Stomach (tissue), 9 donors: ENCODE data around the gene DHX32. TPM values are rescaled to one million over a fixed set of nuclear protein-coding genes. Genes with fewer than 3 reads are reported as not detected.
"Not testable (repeated sequence)": the region's sequence is repeated elsewhere in the genome, so short reads cannot be mapped to it uniquely, and the experiment has no call there.

Source experiments
- DNase-seq, 2 donors: peaks; one replicate each; pipeline versions ENCODE4 v3.0.0 to v3.0.0-alpha.2; 2013 to 2019
- H3K27ac ChIP-seq, 5 donors: fragments of 200-600 bp in 4 of 5; sonication (generic) in 4 of 5; one replicate each; pipeline ENCODE4 v1.5.1; 2013 to 2019; ENCODE audit warnings: mild to moderate bottlenecking in 1 of 5, moderate library complexity in 1 of 5
- H3K27me3 ChIP-seq, 3 donors: fragments of 200-600 bp; sonication (generic); one replicate each; pipeline ENCODE4 v1.5.1; 2017 to 2019; ENCODE audit warnings: mixed run types in 1 of 3
- H3K36me3 ChIP-seq, 4 donors: fragments of 200-600 bp; sonication (generic); 1 replicate in 3 of 4; 2 replicates in 1 of 4; pipeline ENCODE4 v1.5.1; 2016 to 2019
- H3K4me1 ChIP-seq, 4 donors: fragments of 200-600 bp; sonication (generic); one replicate each; pipeline ENCODE4 v1.5.1; 2016 to 2019
- H3K4me3 ChIP-seq, 4 donors: fragments of 200-600 bp; sonication (generic) in 3 of 4; one replicate each; pipeline ENCODE4 v1.5.1; 2016 to 2019; ENCODE audit warnings: mild to moderate bottlenecking in 1 of 4
- H3K9me3 ChIP-seq, 4 donors: fragments of 200-600 bp; sonication (generic); one replicate each; pipeline ENCODE4 v1.5.1; 2016 to 2019
- EP300 ChIP-seq: sonication (generic); formaldehyde crosslinking; IDR thresholded peaks from one replicate; pipeline ENCODE4 v1.6.1; 2017; ENCODE audit warnings: antibody characterized with exemption
- POLR2A ChIP-seq, 4 donors: fragments of 450-650 bp; IDR thresholded peaks; one replicate each; pipeline ENCODE4 v1.6.1; 2016; ENCODE audit warnings: antibody characterized with exemption in 4 of 4, control low read depth in 2 of 4, mild to moderate bottlenecking in 1 of 4, moderate library complexity in 1 of 4
- POLR2AphosphoS5 ChIP-seq, 3 donors: sonication (generic); formaldehyde crosslinking; IDR thresholded peaks; one replicate each; pipeline ENCODE4 v1.6.1; 2016; ENCODE audit warnings: antibody characterized with exemption in 3 of 3
- WGBS, 5 donors: extraction: QIAGEN DNeasy Blood & Tissue Kit in 3 of 5; methylation state at CpG; one replicate each; pipeline versions ENCODE4 v1.1.5 to v1.1.7; 2013 to 2018; 5-methylcytosine and 5-hydroxymethylcytosine counted together
- intact Hi-C: fragments of 100-400 bp; cut with DNase I; formaldehyde crosslinking; loops from one replicate; pipeline ENCODE4 v1.15.1; 2023; ENCODE audit warnings: low total_unique reads
- polyA plus RNA-seq, 3 donors: library from polyadenylated mRNA; stranded (reverse); fragments of 200-250 nt; gene quantifications; one replicate each; pipeline ENCODE4 v1.2.3, GENCODE V29; 2013
- total RNA-seq, 5 donors: library from RNA; depleted of rRNA; stranded (reverse); fragments of >200 nt; gene quantifications; one replicate each; pipeline versions ENCODE4 v1.1.0 to v1.2.3, GENCODE V29; 2014 to 2016
- TF ChIP-seq, protein P1 (sequence below), 7 experiments: fragments of 450-650 bp in 4 of 7; fragments of 200-600 bp in 3 of 7; sonication (generic) in 3 of 7; IDR thresholded peaks; one replicate each; pipeline ENCODE4 v1.5.1; 2016 to 2019; ENCODE audit warnings: antibody characterized with exemption in 7 of 7, control low read depth in 2 of 7, mild to moderate bottlenecking in 1 of 7
- donor health status: healthy with polysubstance abuse.
- donor health status: Bipolar disorder and iron deficiency.
- donor health status: healthy.

The DHX32 gene
- total and polyA plus RNA-seq, 8 donors = 23.7 to 70.1 (median 33.6) TPM

DNA sequence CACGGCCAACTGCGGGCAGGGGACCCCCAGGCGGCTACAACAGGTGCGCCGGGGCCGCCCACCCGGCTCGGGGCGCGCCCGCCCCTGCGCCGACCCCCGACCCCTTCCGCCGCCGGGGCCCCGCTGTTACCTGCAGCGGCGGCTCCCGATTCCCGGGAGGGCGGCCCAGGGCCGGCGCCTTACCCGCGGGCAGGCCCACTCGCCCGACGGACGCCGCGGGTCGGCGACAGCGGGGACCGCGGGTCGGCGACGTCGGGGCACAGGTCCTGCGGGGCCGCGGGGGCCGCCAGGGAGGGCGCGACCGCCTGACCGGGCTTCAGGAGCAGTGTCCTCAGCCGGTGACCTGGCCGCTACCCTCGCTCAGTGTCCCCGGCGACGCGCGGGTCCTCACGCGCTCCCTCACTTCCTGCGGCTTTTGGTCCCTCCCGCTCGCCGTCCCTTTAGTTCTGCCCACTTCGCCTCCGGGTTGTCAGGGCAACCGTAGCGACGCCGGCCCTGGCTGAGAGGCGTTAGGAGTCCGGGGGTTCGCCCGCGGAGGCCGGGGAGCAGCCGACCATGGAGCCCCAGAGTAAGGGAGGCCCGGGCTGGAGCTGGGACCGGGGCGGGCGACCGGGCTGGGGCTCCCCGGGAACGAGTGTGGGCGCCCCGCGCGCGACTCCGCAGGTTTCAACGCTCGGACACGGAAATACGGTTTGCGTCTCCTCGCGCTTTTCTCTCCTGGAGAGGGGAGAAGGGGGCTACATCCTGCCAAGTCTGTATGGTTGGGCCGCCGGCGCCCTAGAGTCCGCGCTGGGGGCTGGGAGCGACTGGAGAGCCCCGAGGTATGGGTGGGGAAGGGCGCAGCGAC is 15.2 kb upstream of the DHX32 start, which contains the start of gene FANK1:
FANK1 (plus strand) TSS at position 477 of the 847 bp plus-strand sequence; CDS start at position 556, 79 bp downstream.
- Histone ChIP-seq H3K4me1 (peaks cover 0 to 33% (median 12%) of the 10 kb centered on the region in 4 donors), H3K4me3 (peak within 1 kb of the TSS; percentile 53 to 89 (median 82)), H3K27ac (peak within 1 kb of the TSS; percentile 85 to 96 (median 93))
- peak; percentile 89 to 95 for DNase-seq
- H3K27me3 ChIP-seq, intact Hi-C loops, H3K36me3 ChIP-seq, H3K9me3 ChIP-seq: not testable (repeated sequence)
- TF ChIP-seq POLR2AphosphoS5 (IDR thresholded peaks at IDR 0.05) = peak; percentile 37 to 85 (median 85)
- 27 to 36% (median 34%) methylated on average over 85 to 106 of the region's 106 CpGs for whole genome bisulfite sequencing, 5 donors

DNA sequence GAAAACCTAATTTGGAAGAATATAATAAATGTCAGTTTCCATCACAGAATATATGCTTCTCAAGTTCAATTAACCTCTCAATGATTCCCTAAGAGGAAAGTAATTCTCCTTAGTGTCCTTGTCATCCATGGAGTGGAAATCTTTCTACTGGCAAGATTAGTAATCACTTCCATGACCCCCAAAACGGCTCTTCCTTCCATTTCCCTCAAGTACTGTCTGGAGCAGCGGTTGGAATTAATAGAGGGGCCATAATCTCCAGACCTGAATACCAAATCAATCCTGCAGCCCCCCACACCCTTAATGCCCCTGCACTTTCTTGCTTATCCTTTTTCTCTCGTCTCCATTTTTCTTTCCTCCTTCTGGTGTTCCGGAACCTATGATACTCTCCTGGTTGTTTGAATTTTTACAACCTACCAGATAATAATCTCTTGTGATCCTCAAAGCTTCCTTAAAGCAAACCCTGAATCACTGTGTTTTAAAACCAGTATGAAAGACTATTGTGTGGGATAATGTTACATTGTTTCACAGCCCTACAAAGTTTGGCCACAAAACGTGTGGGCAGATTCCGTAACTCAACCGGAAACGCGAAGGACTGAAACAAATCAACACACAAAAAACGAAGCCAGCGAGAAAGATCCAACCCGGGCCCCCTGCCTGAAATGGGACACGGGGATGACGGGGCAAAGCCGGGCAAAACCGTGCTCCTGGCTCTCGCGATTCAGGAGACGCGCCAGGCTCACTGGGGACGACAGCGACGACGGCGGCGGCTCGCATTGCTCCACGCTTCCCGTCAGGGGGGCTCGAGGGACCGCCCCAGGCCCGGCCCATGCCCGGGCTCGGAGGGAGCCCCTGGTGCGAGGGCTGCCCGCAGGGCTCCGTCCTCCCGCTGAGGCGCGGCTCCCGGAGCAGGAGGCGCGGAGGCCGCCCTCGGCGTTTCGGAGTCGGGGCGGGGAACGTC is 14.3 kb upstream of the DHX32 start:
- H3K9me3 ChIP-seq, H3K27me3 ChIP-seq, H3K36me3 ChIP-seq, intact Hi-C loops: not testable (repeated sequence)
- 29 to 33% (median 30%) methylated on average over 40 to 50 of the region's 50 CpGs for WGBS, 5 donors
- Histone ChIP-seq H3K4me3 (peak overlapping the region; percentile 53 to 89 (median 82)), H3K27ac (peak overlapping the region; percentile 85 to 96 (median 93)), H3K4me1 (peaks cover 0 to 39% (median 12%) of the 10 kb centered on the region in 4 donors)
- peak in 1 of 3 donors; percentile 10 for TF ChIP-seq POLR2AphosphoS5 (IDR thresholded peaks at IDR 0.05)
- DNase-seq = peak; percentile 62 to 85

DNA sequence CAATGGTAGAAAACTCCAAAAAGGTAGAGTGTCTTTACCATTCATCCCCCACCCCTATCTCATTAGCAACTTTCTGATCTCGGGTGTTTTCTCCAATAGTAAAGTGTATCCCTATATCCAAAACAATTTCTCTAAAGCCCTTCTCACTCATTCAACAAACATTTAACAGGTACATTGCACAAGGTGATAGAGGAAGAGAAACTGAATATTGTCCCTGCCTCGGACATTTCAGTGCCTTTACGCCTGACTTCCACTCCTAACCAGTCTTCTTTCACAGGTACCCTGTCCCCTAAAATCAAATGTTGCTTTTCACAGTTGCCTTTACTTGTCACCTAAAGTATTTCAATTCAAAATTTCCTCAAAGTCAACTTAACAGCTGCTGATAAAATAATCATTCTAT is 13.1 kb upstream of the DHX32 start:
- H3K9me3 ChIP-seq, DNase-seq, intact Hi-C loops, H3K27me3 ChIP-seq, H3K36me3 ChIP-seq: not testable (repeated sequence)
- Histone ChIP-seq H3K4me3 (peak overlapping the region in 1 of 4 donors; percentile 89), H3K4me1 (peaks cover 0 to 48% (median 13%) of the 10 kb centered on the region in 4 donors), H3K27ac (peak overlapping the region in 2 of 5 donors; percentile 54 to 92)
- 35 to 58% (median 38%) methylated on average over 3 of the region's 3 CpGs for WGBS, 5 donors

DNA sequence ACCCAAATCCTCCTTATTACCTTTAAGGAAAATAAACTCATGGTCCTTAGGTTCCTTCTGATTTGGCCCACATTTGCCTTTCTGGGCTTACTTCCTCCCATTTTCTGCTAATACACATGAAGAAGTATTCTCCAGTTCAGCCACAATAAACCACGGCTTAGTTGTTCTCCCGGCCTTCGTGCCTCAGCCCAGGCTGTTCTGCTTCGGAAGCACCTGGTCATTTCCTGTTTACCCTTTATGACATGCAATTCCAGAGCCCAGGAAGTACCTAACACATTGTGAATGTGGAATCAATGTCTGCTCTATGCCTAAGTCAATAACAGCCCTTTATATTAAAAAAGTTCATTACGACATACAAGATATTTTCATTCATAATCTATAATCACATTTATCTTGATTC is 11.3 kb upstream of the DHX32 start:
- 46 to 54% (median 50%) methylated on average over 5 of the region's 5 CpGs for WGBS, 5 donors
- H3K9me3 ChIP-seq, H3K4me3 ChIP-seq, intact Hi-C loops, H3K27me3 ChIP-seq, H3K36me3 ChIP-seq, DNase-seq: not testable (repeated sequence)
- Histone ChIP-seq H3K4me1 (peaks cover 0 to 58% (median 19%) of the 10 kb centered on the region in 4 donors), H3K27ac (peak overlapping the region in 1 of 5 donors; percentile 68)

DNA sequence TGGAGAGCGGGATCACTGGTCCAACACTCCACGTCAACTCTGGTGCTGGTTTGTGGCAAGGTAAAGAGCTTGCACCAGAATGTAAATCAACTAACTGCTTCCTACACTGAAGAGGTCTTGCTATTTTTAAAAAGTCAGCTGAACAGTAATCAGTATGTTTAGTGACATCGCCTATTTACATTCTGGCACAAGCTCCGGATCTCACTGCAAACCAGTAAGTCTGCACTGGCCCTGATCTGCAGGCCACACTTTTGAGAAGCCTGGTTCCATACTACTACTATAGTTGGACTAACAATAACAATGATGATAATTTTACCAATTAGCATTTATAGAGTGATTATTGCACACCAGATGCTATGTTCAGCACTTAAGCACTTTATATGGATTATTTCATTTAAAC is 8.3 kb upstream of the DHX32 start:
- intact Hi-C loops, H3K9me3 ChIP-seq, H3K27me3 ChIP-seq, H3K4me3 ChIP-seq, DNase-seq: not testable (repeated sequence)
- peak overlapping the region in 4 of 5 donors; percentile 27 to 62 (median 43) for H3K27ac ChIP-seq
- 28 to 60% (median 45%) methylated on average over 4 of the region's 4 CpGs for WGBS, 5 donors
- peaks cover 0 to 43% (median 17%) of the 10 kb centered on the region in 4 donors for H3K4me1 ChIP-seq
- TF ChIP-seq POLR2AphosphoS5 (IDR thresholded peaks at IDR 0.05) = peak in 1 of 3 donors; percentile 40
- peaks cover 0 to 10% (median 9%) of the 10 kb centered on the region in 4 donors for H3K36me3 ChIP-seq

DNA sequence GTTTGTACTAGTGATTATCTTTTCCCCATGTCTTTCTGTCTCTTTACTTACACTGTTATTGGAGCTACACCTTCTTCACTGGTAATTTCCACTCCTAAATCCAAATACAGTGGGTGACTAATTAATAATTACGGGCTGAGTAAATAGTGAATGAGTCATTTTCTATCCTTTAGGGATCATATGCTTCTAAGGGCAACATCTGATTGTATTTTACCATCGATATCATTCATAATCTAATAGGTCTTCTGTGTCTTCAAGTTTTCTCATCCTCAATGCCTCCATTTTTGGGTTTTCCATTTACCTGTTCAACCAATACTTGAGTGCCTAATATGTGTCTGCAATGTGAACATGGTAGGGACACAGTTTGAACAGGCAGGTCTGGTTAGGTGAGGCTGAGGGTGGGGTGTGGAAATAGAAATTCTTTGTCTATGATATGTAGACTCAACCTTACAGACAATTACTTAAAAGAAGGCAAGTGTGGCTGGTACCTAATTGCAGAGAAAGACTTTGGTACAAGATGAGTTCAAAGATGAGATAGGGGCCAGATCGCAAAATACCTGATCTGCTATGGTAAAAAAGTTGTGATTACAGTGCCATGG is 5.9 kb upstream of the DHX32 start:
- Histone ChIP-seq H3K4me3 (no peak overlapping the region), H3K36me3 (peaks cover 0 to 13% (median 10%) of the 10 kb centered on the region in 4 donors), H3K27ac (peak overlapping the region in 1 of 5 donors; percentile 0), H3K9me3 (no peaks in the 10 kb centered on the region), H3K4me1 (peaks cover 0 to 41% (median 22%) of the 10 kb centered on the region in 4 donors), H3K27me3 (no peaks in the 10 kb centered on the region)
- no peak for TF ChIP-seq POLR2A (IDR thresholded peaks at IDR 0.05)
- TF ChIP-seq EP300 = no peak
- TF ChIP-seq, protein P1, sequence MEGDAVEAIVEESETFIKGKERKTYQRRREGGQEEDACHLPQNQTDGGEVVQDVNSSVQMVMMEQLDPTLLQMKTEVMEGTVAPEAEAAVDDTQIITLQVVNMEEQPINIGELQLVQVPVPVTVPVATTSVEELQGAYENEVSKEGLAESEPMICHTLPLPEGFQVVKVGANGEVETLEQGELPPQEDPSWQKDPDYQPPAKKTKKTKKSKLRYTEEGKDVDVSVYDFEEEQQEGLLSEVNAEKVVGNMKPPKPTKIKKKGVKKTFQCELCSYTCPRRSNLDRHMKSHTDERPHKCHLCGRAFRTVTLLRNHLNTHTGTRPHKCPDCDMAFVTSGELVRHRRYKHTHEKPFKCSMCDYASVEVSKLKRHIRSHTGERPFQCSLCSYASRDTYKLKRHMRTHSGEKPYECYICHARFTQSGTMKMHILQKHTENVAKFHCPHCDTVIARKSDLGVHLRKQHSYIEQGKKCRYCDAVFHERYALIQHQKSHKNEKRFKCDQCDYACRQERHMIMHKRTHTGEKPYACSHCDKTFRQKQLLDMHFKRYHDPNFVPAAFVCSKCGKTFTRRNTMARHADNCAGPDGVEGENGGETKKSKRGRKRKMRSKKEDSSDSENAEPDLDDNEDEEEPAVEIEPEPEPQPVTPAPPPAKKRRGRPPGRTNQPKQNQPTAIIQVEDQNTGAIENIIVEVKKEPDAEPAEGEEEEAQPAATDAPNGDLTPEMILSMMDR (IDR thresholded peaks at IDR 0.05) = no peak
- no peak for TF ChIP-seq POLR2AphosphoS5 (IDR thresholded peaks at IDR 0.05)
- no peak for DNase-seq
- WGBS, 5 donors = 71 to 86% (median 75%) methylated on average over 3 of the region's 3 CpGs
- intact Hi-C loops = no loop called here
